OCI-LY3 (cell line): ENCODE measurements around the gene KCNJ18.
"Not testable (repeated sequence)": the region's sequence is repeated elsewhere in the genome, so short reads cannot be mapped to it uniquely, and the experiment has no call there.

Experiments used
- CTCF ChIP-seq: fragments of 200-600, 300-600 bp; sonication (generic); IDR thresholded peaks from 2 replicates; pipeline ENCODE4 v1.5.1; 2014; ENCODE audit warnings: antibody characterized with exemption, low read length, low read depth
- EZH2phosphoT487 ChIP-seq: fragments of 200-600 bp; shearing (Covaris generic); IDR thresholded peaks from 2 replicates; pipeline ENCODE4 v1.6.1; 2018; ENCODE audit warnings: antibody characterized with exemption, mixed run types, low read depth

DNA sequence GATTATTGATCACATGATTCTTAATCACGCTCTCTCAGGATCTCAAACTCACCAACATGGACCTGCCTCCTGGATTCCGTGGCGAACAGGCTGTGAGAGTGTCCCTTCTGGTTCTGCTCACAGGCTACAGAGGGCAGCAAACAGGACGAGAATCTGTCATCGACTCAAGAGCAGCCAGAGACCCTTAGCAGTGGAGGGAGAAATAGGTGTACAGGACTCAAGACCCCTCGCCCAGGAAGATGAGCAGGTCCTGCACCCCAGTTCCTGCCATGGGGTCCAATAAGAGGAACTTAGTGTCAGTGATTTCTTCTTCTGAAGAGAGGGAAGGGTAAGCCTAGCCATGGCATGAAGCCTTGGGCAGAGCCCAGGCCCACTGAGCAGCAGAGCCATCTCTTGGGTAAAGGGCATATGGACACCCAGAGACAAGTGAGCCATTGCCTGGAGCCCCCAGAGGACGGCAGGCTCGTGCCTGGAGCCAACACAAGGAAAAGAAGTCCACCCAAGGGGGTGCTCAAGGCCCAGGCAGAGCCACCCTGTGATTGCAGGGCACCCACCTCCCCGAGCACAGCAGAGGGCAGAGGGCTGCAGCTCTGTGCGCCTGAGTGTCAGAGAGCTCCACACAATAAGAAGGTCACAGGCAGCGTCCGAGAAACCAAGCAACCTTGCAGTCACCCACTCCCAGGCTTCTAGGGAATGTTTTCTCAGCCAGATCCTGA is 27.3 kb downstream of the KCNJ18 start:
- TF ChIP-seq CTCF, EZH2phosphoT487: not testable (repeated sequence)
